GM19324 (cell line): ENCODE results near the gene MAMDC2.

Experiments
- ATAC-seq: cut with Tn5 transposase; IDR thresholded peaks from one replicate; pipeline ENCODE4 v1.9.1; 2021; ENCODE audit warnings: mild to moderate bottlenecking, moderate library complexity; ENCODE audit not compliant: unreplicated experiment, low FRiP score

The MAMDC2 gene

GRCh38 chr9:70131296-70131695, 87.6 kb downstream of the MAMDC2 start:
- ATAC-seq, result no peak

DNA sequence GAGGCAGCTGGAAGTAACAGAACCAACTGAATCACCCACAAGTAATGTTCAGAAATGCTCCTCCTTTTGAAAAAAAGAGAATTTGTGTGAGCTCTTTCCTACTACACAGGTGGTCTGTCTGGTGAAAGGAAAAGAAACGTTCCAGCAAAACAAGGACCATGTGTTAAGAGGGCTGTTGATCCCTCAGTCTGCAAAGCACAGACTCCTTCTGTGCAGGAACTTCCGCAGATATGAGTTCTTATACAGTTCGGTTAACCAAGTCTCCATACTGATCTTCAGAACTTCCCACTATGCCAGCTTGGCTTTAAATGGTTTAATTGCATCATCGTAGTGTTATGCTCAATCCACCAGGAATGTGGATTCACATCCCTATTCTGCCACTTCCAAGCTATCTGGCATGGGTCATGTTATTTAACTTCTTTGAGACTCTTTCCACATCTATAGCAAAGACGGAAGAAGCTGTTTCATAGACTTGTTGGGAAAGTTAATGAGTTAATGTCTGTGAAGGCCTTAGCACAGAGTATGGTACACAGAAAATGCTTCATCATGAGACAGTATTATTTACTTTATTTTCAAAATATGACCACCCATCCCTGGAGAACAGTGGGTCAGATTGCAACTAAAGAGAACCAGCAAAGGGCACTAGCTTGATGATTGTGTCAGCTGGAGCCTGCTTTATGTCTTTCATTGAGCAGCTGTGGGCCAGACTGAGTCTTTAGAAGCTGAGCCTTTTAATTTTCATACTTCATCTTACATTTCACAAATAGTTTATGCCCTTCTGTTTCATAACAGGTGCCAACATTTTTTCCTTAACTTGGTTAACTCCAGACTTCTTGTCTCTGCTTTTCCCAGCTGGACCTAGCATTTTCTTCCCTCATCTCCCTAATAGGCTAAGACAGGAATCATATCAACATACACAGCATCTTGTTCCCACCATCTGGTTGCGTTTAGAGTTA, 89.9 kb downstream of the MAMDC2 start:
- ATAC-seq, result no peak

- ATAC-seq, result no peak
These were observed 90.7 kb downstream of the MAMDC2 start for GRCh38 chr9:70134360-70134759.

- ATAC-seq, result no peak
These were observed 91.5 kb downstream of the MAMDC2 start for GRCh38 chr9:70135176-70135575.

DNA sequence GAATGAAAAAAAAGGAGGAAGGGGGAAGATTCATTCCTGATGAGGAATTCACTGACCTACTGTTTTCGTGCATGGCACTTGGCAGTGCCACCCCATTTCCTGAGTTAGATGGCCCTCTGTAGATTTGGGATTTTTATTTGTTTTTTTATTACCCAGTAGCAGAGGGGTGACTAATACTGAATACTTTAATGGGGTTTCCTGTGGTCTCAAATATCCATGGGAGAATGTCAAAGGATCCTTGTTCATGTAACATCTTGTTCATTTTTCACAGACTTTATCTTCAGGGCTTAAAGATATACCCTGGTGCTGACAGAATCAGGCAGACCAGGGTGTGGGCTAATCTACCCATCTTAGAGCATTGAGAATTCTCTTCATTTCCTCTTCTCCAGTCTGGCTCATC, 93.0 kb downstream of the MAMDC2 start:
- no peak for ATAC-seq

- ATAC-seq, result no peak
These were observed 93.9 kb downstream of the MAMDC2 start for GRCh38 chr9:70137577-70137976.

- ATAC-seq, result no peak
These were observed 98.5 kb downstream of the MAMDC2 start for GRCh38 chr9:70142101-70142500.

DNA sequence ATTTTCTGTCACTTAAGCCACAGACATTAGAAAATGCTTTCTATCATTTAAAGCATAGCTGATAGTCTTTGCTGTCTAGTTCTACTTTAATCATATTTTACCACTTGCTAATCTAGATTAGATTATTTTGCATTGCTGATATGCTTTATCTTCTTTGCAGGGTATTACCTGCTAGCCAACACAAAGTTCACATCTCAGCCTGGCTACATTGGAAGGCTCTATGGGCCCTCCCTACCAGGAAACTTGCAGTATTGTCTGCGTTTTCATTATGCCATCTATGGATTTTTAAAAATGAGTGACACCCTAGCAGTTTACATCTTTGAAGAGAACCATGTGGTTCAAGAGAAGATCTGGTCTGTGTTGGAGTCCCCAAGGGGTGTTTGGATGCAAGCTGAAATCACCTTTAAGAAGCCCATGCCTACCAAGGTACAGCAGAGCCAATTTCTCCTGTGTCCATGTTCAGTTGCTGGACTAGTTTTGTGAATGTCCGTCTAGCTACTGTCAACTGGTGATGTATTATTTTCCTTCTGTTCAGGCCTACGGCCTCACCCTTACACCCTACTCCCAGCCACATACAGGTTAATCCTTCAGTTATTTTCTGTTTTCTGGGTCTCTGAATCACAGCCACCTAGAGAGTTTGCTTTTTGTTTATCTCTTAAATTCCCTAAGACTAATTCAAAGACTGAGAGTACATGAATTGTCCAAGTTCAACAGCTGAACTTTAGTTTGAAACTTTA, 99.9 kb downstream of the MAMDC2 start:
- ATAC-seq, result no peak

- ATAC-seq, result no peak
These were observed 100.5 kb downstream of the MAMDC2 start for GRCh38 chr9:70144131-70144503.

DNA sequence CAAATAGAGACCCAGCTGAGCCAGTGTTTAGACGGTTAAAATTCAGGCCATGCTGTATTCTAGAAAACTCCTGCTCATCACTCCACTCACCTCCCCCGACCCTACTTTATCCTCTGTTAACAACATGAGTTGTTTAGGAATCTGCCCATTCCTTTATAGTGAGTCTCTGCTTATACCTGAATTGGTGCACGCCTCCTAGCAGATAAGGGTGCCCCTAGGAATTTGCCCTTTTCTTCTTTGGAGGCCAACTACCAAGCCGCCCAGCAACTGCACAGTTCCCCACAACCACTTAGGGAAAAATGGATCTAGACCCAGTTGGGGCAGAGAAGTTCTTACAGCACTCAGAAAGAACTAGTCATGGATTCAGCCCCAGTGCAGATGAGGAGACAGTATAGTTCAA, 102.3 kb downstream of the MAMDC2 start:
- no peak for ATAC-seq

DNA sequence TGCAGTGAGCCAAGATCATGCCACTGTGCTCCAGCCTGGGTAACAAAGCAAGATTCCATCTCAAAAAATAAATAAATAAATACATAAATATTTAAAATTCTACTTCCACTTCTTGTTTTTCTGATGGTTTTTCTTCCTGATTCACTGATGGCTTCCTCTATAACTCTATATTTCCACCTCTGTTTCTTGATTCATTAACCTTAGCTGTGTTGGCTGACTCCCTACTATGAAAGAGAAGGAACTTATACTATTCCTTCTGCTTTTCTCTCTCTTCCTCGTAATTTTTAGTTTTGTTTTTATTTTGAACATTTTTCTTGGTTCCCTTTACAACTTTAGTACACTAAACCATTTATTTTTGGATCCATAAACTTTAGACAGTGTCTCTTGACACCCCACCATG, 103.5 kb downstream of the MAMDC2 start:
- no peak for ATAC-seq

DNA sequence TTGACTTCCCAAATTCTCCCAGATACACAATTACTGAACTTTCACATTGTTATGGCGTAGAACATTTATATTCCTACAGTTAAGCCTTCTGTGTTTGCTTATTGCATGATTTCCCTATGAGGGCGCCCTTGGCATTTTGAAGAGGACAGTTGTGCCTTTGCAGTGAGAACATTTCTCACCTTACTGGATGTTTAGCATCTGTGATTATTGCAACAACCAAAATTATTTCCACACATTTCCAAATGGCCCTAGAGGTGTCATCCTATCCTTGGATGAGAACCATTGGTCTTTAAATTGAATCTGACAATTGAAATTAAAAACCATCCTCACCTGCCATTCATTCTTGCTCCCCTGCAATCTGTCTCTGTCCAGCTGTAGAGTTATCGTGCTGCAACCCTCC, 104.0 kb downstream of the MAMDC2 start:
- ATAC-seq, result no peak

DNA sequence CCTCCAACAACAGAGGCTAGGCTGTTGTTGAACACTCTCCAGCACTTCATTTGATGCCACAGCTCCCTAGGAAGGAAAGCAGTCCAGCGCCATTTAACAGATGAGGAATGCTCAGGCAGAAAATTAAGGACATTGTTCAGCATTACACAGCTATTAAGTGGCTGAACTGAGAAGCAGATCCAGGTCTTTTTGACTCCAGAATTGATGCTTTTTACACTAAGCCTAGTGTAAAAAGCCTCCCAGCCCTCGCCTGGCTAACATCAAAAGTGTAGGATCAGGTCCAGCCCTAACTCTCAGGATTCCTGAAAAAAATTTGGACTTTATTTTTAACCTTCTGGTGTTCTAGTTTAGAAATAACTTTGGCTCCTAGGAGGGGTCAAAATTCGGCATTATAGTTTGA, 108.7 kb downstream of the MAMDC2 start:
- no peak for ATAC-seq

DNA sequence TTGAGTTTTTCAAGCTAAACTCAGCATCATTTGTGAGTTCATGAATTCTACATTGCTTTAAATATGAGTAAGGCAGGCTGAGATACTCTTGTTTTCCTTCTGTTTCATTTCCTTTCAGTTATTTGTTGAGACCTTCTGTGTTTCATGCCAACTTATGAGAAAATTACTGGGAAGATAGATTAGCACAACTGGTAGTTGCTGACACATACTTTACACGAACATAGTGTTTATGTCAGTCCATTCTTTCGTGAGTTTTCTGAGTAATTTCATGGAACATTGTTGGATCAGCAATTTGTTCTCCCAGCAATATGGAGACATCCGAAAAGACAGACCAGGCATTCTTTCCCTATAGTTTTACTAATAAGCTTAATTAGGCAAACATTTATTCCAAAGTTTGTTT, 113.1 kb downstream of the MAMDC2 start:
- no peak for ATAC-seq

- no peak for ATAC-seq
These were observed 116.0 kb downstream of the MAMDC2 start for GRCh38 chr9:70159630-70160029.

DNA sequence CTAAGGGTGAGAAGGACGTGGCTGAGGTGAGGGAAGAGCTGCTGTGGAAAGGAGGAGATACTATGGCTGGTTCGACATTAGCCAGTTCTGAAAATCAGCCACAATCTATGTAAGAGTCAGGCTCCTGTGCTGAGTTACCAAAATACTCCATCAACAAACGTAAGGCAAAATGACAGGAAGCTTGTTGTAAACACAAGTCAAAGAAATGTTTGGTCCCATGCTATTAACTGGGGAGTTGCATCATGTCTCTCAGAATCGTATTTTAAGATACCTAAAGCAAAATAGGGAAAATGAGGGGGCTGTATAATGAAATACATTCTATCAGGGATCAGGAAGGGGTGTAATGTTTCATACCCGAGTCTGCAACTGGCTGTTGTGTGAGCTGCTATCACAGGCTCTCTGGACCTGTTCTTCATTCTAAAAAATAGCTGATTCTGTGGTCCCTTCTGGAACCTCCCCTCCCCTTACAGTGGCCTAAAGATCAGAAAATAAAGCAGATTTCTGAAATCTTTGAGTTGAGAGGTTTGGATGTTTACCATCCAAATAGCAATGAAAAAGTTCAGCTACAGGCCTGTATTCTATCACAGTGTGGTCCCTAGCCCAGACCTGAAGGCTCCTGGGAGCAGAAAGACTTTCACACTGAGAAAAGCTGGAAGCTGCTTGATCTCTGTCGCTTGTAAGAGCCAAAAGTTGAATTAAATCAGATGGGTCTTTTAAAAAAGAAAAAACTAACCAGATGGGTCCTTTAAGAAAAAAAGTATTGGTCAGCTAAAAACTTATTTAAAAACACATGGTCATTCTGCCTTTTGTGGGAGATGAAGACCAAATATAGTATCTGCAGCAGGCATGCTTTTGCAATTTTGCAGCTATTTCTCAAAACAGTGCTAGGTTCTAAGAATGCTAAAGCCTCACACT, 117.3 kb downstream of the MAMDC2 start:
- no peak for ATAC-seq

- no peak for ATAC-seq
These were observed 121.5 kb downstream of the MAMDC2 start for GRCh38 chr9:70165006-70165602.

- no peak for ATAC-seq
These were observed 124.9 kb downstream of the MAMDC2 start for GRCh38 chr9:70168521-70168920.

DNA sequence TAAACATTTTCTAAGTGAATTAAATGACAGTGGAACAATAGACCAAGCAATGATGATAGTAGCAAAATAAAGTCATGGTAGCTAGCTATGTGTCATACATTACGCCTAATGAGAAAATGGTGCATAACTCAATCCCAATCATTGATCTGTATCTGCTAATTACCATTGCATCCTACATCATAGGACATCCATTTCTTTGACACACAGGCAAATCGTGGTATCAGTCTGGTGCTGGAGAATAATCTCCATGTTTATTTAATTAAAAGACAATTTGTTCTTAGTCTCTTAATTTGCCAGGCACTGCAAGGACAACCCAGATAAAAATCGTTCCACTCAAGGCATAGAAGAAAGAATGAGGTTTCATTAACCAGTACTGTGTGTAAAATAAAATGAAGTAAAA, 125.6 kb downstream of the MAMDC2 start:
- ATAC-seq, result no peak

DNA sequence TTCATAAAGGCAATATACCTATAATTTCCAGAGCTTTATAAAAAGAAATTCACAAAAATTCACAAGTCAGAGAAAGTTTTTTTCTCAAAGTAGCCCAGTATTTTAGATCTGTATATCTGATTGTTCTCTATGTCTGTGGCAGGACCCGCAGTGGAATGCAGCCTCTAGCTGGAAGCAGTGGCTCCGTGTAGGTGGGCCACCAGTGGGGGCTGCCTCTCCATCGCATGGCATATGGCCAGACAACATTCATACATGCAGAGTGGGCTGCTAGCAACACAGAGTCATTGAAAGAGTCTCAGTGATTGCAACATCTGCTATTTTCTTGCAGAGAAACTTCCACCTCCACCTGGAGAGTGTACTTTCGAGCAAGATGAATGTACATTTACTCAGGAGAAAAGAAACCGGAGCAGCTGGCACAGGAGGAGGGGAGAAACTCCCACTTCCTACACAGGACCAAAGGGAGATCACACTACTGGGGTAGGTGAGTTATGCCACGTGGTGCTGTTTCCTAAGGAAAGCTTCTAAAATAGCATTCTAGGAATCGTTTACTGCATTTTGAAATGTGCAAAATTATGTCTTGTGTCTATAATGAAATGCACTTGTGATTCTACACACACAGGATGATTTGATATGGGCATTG, 126.6 kb downstream of the MAMDC2 start:
- ATAC-seq, result no peak
